ENCODE measurements around the gene ADD3.

- TF ChIP-seq CTCF (IDR thresholded peaks at IDR 0.05) (no peak), SIN3A (IDR thresholded peaks at IDR 0.05; ENCODE audit: borderline replicate concordance, insufficient read depth, low read depth, low read length) (no peak), POLR2AphosphoS5 (IDR thresholded peaks at IDR 0.05; ENCODE audit: low read depth, low read length) (no peak), REST (IDR thresholded peaks at IDR 0.05; ENCODE audit: insufficient read depth in 1 of 2, low read depth in 2 of 2, low read length in 1 of 2) (no peak), TCF7L2 (IDR thresholded peaks at IDR 0.05; ENCODE audit: low read depth, low read length) (no peak)
Measured at GRCh38 chr10:110170142-110170971, 162.6 kb downstream of the ADD3 start.

Data from Panc1 (cell line).